Measurements from ENCODE around the gene CNGA4. TPM values are rescaled to one million over a fixed set of nuclear protein-coding genes. Genes with fewer than 3 reads are reported as not detected.

Gene CNGA4
- total and polyA plus RNA-seq, 7 donors, result 0.16 to 0.55 TPM; not detected in 5

DNA sequence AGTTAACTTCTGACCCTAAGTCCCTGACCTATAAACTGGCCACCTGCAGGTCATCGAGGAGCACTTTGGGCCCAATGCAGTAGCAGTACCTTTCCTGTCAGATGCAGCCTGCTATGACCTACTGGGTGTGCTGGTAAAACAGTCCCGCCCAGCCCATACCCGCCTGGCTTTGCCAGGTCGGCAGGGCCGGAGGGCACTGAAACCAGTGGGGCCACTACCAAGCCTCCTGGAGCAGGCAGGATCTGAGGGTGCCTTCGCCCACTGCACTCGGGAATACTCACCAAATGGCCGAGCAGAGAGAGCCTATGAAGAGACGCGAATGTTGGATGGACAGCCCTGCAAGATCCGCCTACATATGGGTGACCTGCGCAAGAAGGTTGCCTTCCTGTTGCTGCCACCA lies 29.1 kb upstream of the CNGA4 start:
- DNase-seq, result no peak
- intact Hi-C loops (cut with DNase I), result no loop called here
- Histone ChIP-seq H3K4me1 (peaks cover 0 to 15% (median 5%) of the 10 kb centered on the region in 4 donors), H3K36me3 (peaks cover 0 to 68% (median 21%) of the 10 kb centered on the region in 4 donors), H3K27me3 (no peaks in the 10 kb centered on the region), H3K4me3 (no peak overlapping the region), H3K9me3 (no peaks in the 10 kb centered on the region), H3K27ac (no peak overlapping the region)
- WGBS, 2 donors, result 96 to 97% methylated on average over 12 of the region's 12 CpGs
- no peak for TF ChIP-seq POLR2A (IDR thresholded peaks at IDR 0.05)
- TF ChIP-seq POLR2AphosphoS5 (IDR thresholded peaks at IDR 0.05), result no peak
- TF ChIP-seq EP300 (IDR thresholded peaks at IDR 0.05), result no peak
- TF ChIP-seq, protein P1, sequence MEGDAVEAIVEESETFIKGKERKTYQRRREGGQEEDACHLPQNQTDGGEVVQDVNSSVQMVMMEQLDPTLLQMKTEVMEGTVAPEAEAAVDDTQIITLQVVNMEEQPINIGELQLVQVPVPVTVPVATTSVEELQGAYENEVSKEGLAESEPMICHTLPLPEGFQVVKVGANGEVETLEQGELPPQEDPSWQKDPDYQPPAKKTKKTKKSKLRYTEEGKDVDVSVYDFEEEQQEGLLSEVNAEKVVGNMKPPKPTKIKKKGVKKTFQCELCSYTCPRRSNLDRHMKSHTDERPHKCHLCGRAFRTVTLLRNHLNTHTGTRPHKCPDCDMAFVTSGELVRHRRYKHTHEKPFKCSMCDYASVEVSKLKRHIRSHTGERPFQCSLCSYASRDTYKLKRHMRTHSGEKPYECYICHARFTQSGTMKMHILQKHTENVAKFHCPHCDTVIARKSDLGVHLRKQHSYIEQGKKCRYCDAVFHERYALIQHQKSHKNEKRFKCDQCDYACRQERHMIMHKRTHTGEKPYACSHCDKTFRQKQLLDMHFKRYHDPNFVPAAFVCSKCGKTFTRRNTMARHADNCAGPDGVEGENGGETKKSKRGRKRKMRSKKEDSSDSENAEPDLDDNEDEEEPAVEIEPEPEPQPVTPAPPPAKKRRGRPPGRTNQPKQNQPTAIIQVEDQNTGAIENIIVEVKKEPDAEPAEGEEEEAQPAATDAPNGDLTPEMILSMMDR (IDR thresholded peaks at IDR 0.05), result no peak

DNA sequence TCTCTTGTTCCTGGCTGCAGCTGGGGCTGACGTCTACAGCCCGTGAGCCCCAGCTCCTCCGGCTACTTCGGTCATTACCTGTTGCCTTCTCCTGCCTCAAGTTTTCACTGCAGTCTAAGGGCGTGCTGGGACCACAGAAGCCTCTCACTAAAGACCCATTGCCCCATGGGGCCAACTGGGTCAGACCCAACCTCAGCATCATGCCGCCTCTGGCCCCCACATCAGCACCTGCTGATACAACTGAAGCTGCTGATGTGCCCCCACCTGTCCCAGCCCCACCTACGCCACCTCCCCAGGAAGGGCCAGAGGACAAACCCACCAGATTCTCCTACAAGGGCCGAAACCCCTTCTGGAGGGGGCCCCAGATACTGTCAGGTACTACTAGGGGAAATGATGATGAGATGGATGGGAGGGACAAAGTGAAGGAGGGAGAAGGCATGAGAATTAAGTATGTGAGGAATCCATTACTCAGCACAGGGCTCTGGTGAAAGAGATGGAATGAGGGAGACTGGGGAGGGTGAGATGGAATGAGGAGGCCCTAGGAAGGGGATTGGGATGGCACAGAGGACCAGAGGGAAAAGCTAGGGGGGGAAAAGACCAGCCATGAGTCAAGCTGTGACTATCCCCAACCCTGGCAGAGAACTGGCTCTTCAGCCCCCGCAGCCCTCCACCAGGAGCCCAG lies 28.5 kb upstream of the CNGA4 start:
- intact Hi-C loops (cut with DNase I), result no loop called here
- no peaks in the 10 kb centered on the region for H3K9me3 ChIP-seq
- no peak overlapping the region for H3K4me3 ChIP-seq
- H3K27me3 ChIP-seq, result no peaks in the 10 kb centered on the region
- TF ChIP-seq POLR2AphosphoS5 (IDR thresholded peaks at IDR 0.05) (no peak), POLR2A (IDR thresholded peaks at IDR 0.05) (no peak), EP300 (IDR thresholded peaks at IDR 0.05) (no peak)
- TF ChIP-seq, protein P1 (IDR thresholded peaks at IDR 0.05), result no peak
- no peak for DNase-seq
- H3K36me3 ChIP-seq, result peaks cover 3 to 69% (median 21%) of the 10 kb centered on the region in 4 donors
- 96 to 97% methylated on average over 9 of the region's 9 CpGs for WGBS, 2 donors
- peaks cover 0 to 15% (median 5%) of the 10 kb centered on the region in 4 donors for H3K4me1 ChIP-seq
- no peak overlapping the region for H3K27ac ChIP-seq

DNA sequence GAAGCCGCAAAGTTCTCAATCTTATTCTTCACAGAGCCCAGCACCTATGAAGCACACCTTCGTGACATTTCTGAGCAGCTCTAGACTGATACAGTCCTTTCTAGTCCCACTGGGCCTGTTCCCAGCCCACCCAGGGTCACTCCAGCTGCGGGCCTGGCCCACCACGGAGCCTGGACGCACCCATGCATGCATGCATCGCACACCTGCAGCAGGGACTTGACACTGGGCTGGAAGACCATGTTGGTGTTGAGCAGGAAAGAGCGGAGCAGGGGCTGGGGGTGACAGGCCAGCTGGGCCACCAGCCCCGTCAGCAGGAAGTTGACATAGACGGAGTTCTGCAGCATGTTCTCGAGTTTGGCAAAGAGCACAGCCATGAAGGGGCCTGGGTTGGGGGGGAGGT lies 24.4 kb upstream of the CNGA4 start:
- no peak for DNase-seq
- Histone ChIP-seq H3K27me3 (no peaks in the 10 kb centered on the region), H3K27ac (no peak overlapping the region), H3K4me3 (no peak overlapping the region), H3K4me1 (no peaks in the 10 kb centered on the region), H3K9me3 (no peaks in the 10 kb centered on the region), H3K36me3 (peaks cover 24 to 95% (median 54%) of the 10 kb centered on the region in 4 donors)
- WGBS, 2 donors, result 96 to 97% methylated on average over 10 of the region's 10 CpGs
- intact Hi-C loops (cut with DNase I), result no loop called here
- no peak for TF ChIP-seq POLR2AphosphoS5 (IDR thresholded peaks at IDR 0.05)
- TF ChIP-seq EP300 (IDR thresholded peaks at IDR 0.05), result no peak
- no peak for TF ChIP-seq POLR2A (IDR thresholded peaks at IDR 0.05)
- TF ChIP-seq, protein P1 (IDR thresholded peaks at IDR 0.05), result no peak

DNA sequence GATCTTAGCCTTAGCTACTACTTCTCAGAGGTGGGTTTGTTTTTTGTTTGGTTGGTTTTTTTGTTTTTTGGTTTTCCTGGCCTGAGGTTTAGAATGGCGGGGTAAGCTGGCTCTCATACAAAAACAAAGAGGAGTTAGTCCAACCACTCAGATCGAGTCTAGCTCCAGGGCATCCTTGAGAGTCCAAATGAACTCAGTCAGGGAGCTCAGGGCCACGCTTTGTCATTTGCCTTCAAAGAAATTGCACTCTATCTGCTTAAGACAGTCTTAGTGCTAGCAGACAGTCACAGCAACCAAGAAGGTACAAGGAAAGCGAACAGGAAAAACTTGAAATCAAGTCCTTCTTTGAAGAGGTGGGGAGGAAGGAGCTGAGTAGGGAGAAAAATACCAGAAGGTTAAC lies 22.4 kb upstream of the CNGA4 start:
- intact Hi-C loops (cut with DNase I), result no loop called here
- no peaks in the 10 kb centered on the region for H3K4me1 ChIP-seq
- DNase-seq, result no peak
- no peak overlapping the region for H3K4me3 ChIP-seq
- no peaks in the 10 kb centered on the region for H3K27me3 ChIP-seq
- TF ChIP-seq, protein P1 (IDR thresholded peaks at IDR 0.05), result no peak
- TF ChIP-seq POLR2AphosphoS5 (IDR thresholded peaks at IDR 0.05) (no peak), POLR2A (IDR thresholded peaks at IDR 0.05) (no peak), EP300 (IDR thresholded peaks at IDR 0.05) (no peak)
- WGBS, 2 donors, result 92 to 95% methylated on average over 4 of the region's 4 CpGs
- no peaks in the 10 kb centered on the region for H3K9me3 ChIP-seq
- no peak overlapping the region for H3K27ac ChIP-seq
- H3K36me3 ChIP-seq, result peaks cover 24 to 93% (median 45%) of the 10 kb centered on the region in 4 donors
